ENCODE data around the gene WDR76.

Gene WDR76

DNA sequence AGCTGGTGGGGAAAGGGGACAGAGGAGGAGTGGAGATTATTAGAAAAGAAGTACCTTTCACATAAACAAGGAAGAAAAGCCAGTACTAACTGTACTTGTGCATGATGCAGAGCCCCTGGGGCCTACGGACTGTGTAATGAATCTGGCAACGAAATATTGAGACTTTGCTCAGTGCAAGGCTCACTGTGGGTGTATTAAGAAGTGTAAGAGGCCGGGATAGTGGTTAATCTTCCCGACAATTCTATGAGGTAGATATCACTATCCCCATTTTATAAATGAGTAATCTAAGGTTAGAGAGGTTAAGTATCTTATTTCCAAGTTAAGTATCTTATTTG is 89.5 kb downstream of the WDR76 start:
- Histone ChIP-seq H3K9me2 (replicated peaks; ENCODE audit: low read depth, low read length) (no peaks in the 10 kb centered on the region), H3K79me2 (ENCODE audit: insufficient read depth, low read length) (no peaks in the 10 kb centered on the region), H4K20me1 (ENCODE audit: insufficient read depth, low read length, poor library complexity, severe bottlenecking) (no peaks in the 10 kb centered on the region), H3K9ac (ENCODE audit: low read depth, low read length, poor library complexity, severe bottlenecking) (no peak overlapping the region), H3F3A (ENCODE audit: low read depth) (no peaks in the 10 kb centered on the region), H2AFZ (ENCODE audit: low read length) (no peak overlapping the region), H3K4me3 (ENCODE audit: low read length, poor library complexity, severe bottlenecking) (no peak overlapping the region), H3K9me3 (ENCODE audit: insufficient read depth, low read depth, low read length) (no peaks in the 10 kb centered on the region), H3K27me3 (ENCODE audit: insufficient read depth, low read length, poor library complexity, severe bottlenecking) (no peaks in the 10 kb centered on the region), H3K4me1 (ENCODE audit: insufficient read depth, low read length, poor library complexity, severe bottlenecking) (no peaks in the 10 kb centered on the region), H3K36me3 (ENCODE audit: insufficient read depth, low read length) (no peaks in the 10 kb centered on the region), H3K4me2 (ENCODE audit: low read depth, low read length, poor library complexity, severe bottlenecking) (no peak overlapping the region)
- TF ChIP-seq EZH2phosphoT487 (IDR thresholded peaks at IDR 0.05; ENCODE audit: borderline replicate concordance), result no peak
- TF ChIP-seq, protein P1, sequence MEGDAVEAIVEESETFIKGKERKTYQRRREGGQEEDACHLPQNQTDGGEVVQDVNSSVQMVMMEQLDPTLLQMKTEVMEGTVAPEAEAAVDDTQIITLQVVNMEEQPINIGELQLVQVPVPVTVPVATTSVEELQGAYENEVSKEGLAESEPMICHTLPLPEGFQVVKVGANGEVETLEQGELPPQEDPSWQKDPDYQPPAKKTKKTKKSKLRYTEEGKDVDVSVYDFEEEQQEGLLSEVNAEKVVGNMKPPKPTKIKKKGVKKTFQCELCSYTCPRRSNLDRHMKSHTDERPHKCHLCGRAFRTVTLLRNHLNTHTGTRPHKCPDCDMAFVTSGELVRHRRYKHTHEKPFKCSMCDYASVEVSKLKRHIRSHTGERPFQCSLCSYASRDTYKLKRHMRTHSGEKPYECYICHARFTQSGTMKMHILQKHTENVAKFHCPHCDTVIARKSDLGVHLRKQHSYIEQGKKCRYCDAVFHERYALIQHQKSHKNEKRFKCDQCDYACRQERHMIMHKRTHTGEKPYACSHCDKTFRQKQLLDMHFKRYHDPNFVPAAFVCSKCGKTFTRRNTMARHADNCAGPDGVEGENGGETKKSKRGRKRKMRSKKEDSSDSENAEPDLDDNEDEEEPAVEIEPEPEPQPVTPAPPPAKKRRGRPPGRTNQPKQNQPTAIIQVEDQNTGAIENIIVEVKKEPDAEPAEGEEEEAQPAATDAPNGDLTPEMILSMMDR (conservative IDR thresholded peaks at IDR 0.05; ENCODE audit: low read length), result no peak
